OCI-LY3 (cell line): ENCODE measurements around the gene PDE7B.

Experiments
- CTCF ChIP-seq: fragments of 200-600, 300-600 bp; sonication (generic); IDR thresholded peaks from 2 replicates; pipeline ENCODE4 v1.5.1; 2014; ENCODE audit warnings: antibody characterized with exemption, low read length, low read depth
- EZH2phosphoT487 ChIP-seq: fragments of 200-600 bp; shearing (Covaris generic); IDR thresholded peaks from 2 replicates; pipeline ENCODE4 v1.6.1; 2018; ENCODE audit warnings: antibody characterized with exemption, mixed run types, low read depth

DNA sequence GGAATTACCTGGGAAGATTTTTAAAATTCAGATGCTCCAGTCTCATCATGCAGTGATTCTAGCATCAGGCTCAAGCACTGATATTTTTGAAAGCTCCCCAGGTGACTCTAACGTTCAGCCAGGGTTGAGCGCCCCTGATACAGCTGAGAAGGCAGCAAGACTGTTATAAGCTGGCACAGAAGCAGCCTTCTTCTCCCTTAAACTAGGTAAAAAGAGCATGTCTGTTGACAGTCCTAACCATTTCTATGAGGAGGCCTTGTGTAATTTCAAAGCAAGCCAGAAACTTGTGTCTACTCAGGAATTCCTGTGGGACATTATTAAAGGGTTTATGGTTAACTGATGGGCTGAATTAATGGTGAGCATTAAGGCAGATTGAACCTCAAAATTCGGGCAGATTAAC is 141.9 kb downstream of the PDE7B start:
- TF ChIP-seq CTCF (no peak), EZH2phosphoT487 (no peak)
